Osteocyte (in vitro differentiated cells): ENCODE results near the gene AZU1. TPM values are rescaled to one million over a fixed set of nuclear protein-coding genes. Genes with fewer than 3 reads are reported as not detected.
A peak's percentile ranks its signal among the peaks of the same experiment; 100 is the strongest.

Experiments used
- DNase-seq: peaks from one replicate; pipeline ENCODE4 v3.0.0; 2021; ENCODE audit warnings: mixed read lengths; ENCODE audit not compliant: unreplicated experiment; ENCODE audit errors: extremely low spot score
- H3K27ac Mint-ChIP-seq: one replicate; pipeline ENCODE4 v1.8.0; 2021; ENCODE audit warnings: mild to moderate bottlenecking, mixed read lengths; ENCODE audit not compliant: unreplicated experiment
- H3K27me3 Mint-ChIP-seq: one replicate; pipeline ENCODE4 v1.8.0; 2021; ENCODE audit warnings: mixed read lengths; ENCODE audit not compliant: unreplicated experiment
- H3K36me3 Mint-ChIP-seq: one replicate; pipeline ENCODE4 v1.8.0; 2021; ENCODE audit warnings: mixed read lengths; ENCODE audit not compliant: unreplicated experiment
- H3K4me1 Mint-ChIP-seq: one replicate; pipeline ENCODE4 v1.8.0; 2021; ENCODE audit warnings: mixed read lengths; ENCODE audit not compliant: unreplicated experiment
- H3K4me3 Mint-ChIP-seq: one replicate; pipeline ENCODE4 v1.8.0; 2021; ENCODE audit warnings: mild to moderate bottlenecking, moderate library complexity, mixed read lengths; ENCODE audit not compliant: unreplicated experiment
- H3K9me3 Mint-ChIP-seq: one replicate; pipeline ENCODE4 v1.8.0; 2021; ENCODE audit warnings: mixed read lengths; ENCODE audit not compliant: unreplicated experiment
- CTCF ChIP-seq: fragments of 200-600 bp; sonication (generic); IDR thresholded peaks from 2 replicates; pipeline ENCODE4 v1.5.0; 2021; ENCODE audit warnings: antibody characterized with exemption, mild to moderate bottlenecking, moderate library complexity
- long read RNA-seq: library from polyadenylated mRNA; unstranded; transcript quantifications from one replicate; pipeline ENCODE4 v2.0.0, GENCODE V29; 2021
- total RNA-seq: library from RNA; stranded (reverse); gene quantifications from 2 replicates; pipeline ENCODE4 v1.2.1, GENCODE V29; 2021

Gene AZU1
- total RNA-seq = 0.91 and 1.0 TPM in 2 replicates
- long read RNA-seq = 0 reads

GRCh38 chr19:827710-828321, at the start of gene AZU1:
Gene AZU1 (plus strand): TSS chr19:827837. CDS start chr19:827847, 10 bp downstream.
- no peak for TF ChIP-seq CTCF
- peak; percentile 85 for DNase-seq
- peaks cover 9% of the 10 kb centered on the region for H3K4me1 Mint-ChIP-seq
- H3K4me3 Mint-ChIP-seq = no peak within 1 kb of the TSS
- H3K27ac Mint-ChIP-seq = no peak within 1 kb of the TSS
- no peaks in the 10 kb centered on the region for H3K9me3 Mint-ChIP-seq
- no peaks in the 10 kb centered on the region for H3K36me3 Mint-ChIP-seq
- H3K27me3 Mint-ChIP-seq = no peaks in the 10 kb centered on the region

- DNase-seq = peak; percentile 91
- H3K4me3 Mint-ChIP-seq = peak overlapping the region; percentile 59
- H3K27ac Mint-ChIP-seq = peak overlapping the region; percentile 98
- H3K36me3 Mint-ChIP-seq = no peaks in the 10 kb centered on the region
- H3K9me3 Mint-ChIP-seq = no peaks in the 10 kb centered on the region
- peaks cover 52% of the 10 kb centered on the region for H3K4me1 Mint-ChIP-seq
- no peaks in the 10 kb centered on the region for H3K27me3 Mint-ChIP-seq
- no peak for TF ChIP-seq CTCF
Measured at GRCh38 chr19:778910-779653, 48.6 kb upstream of the AZU1 start.

DNA sequence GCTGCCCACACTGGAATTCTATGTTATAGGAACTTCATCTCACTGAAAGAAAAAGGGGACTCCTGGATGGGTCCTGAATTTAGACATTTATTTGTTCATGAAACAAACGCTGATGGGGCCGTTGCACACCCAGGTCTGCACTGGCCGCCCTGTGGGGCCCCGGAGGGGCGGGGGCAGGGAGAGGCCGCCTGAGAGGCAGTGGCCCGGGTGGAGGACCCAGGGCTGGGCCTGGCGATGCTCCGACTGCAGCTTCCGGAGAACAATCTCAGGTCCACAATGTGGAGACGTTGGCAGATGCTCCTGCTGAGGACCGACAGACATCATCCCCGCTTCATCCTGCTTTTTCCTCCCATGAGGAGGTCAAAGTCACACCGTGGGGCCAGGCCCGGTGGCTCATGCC, 46.7 kb upstream of the AZU1 start:
- H3K27ac Mint-ChIP-seq = peak overlapping the region; percentile 98
- peaks cover 58% of the 10 kb centered on the region for H3K4me1 Mint-ChIP-seq
- H3K36me3 Mint-ChIP-seq = no peaks in the 10 kb centered on the region
- H3K4me3 Mint-ChIP-seq = no peak overlapping the region
- no peak for TF ChIP-seq CTCF
- DNase-seq = no peak
- H3K9me3 Mint-ChIP-seq = no peaks in the 10 kb centered on the region
- no peaks in the 10 kb centered on the region for H3K27me3 Mint-ChIP-seq

DNA sequence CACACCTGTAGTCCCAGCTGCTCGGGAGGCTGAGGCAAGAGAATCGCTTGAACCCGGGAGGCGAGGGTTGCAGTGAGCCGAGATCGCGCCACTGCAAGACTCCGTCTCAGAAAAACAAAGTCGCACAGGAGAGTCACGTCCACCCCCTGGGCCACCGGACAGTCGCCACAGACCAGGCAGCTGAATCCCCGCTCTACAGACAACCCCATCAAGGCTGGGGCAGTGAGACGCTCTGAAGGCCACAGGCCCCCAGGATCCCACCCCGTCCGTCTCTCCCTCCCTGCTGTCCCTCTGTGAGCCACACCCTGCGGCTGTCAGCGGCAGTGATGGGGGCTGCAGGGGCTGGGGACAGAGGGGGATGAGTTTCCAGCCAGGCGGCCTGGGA, 45.8 kb upstream of the AZU1 start:
- peak overlapping the region; percentile 75 for H3K4me3 Mint-ChIP-seq
- H3K36me3 Mint-ChIP-seq = no peaks in the 10 kb centered on the region

More for the DNA sequence above, 45.8 kb upstream of the AZU1 start:
- TF ChIP-seq CTCF = no peak
- DNase-seq = no peak
- no peaks in the 10 kb centered on the region for H3K27me3 Mint-ChIP-seq
- no peaks in the 10 kb centered on the region for H3K9me3 Mint-ChIP-seq
- peaks cover 55% of the 10 kb centered on the region for H3K4me1 Mint-ChIP-seq
- peak overlapping the region; percentile 98 for H3K27ac Mint-ChIP-seq
